GM12872 (cell line): Measurements from ENCODE around the gene ITPKA.

Source experiments
- TF ChIP-seq, protein P1 (sequence below): IDR thresholded peaks from 3 replicates; pipeline ENCODE4 v1.5.1; 2011; ENCODE audit warnings: low read depth, mild to moderate bottlenecking, low read length, moderate library complexity; ENCODE audit not compliant: insufficient read depth

The ITPKA gene

DNA sequence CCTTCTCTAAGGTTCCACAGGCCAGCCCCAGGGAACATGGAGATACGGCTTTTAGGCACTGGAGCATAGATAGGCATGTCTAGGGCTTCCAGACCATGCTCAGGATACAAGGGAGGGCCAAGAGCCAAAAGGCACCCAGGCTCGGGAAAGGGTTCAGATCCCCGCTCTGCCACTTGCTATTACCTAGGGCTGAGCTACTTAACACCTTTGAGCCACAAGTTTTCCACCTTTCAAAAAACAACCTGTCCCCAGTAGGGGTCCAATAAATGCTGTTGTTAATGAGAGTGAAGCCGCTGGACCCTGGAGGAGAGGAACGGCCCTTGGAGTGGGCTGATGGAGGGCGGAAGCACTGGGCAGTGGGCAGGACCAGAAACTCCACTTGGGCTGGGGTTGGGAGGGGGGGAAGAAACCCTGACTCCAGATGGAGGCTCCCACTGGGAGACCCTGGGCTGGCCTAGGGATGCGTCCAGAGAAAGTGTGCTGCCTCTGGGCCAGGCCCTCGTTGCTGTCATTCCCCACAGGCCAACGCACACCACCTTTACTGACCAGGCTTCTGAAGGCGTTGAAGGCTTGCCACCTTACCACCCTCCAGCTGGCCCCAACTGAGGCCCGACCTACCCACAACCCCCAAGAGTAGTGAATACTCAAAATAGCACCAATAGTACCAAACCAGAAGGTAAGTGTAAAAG lies 8.6 kb upstream of the ITPKA start:
- TF ChIP-seq, protein P1, sequence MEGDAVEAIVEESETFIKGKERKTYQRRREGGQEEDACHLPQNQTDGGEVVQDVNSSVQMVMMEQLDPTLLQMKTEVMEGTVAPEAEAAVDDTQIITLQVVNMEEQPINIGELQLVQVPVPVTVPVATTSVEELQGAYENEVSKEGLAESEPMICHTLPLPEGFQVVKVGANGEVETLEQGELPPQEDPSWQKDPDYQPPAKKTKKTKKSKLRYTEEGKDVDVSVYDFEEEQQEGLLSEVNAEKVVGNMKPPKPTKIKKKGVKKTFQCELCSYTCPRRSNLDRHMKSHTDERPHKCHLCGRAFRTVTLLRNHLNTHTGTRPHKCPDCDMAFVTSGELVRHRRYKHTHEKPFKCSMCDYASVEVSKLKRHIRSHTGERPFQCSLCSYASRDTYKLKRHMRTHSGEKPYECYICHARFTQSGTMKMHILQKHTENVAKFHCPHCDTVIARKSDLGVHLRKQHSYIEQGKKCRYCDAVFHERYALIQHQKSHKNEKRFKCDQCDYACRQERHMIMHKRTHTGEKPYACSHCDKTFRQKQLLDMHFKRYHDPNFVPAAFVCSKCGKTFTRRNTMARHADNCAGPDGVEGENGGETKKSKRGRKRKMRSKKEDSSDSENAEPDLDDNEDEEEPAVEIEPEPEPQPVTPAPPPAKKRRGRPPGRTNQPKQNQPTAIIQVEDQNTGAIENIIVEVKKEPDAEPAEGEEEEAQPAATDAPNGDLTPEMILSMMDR, result no peak

DNA sequence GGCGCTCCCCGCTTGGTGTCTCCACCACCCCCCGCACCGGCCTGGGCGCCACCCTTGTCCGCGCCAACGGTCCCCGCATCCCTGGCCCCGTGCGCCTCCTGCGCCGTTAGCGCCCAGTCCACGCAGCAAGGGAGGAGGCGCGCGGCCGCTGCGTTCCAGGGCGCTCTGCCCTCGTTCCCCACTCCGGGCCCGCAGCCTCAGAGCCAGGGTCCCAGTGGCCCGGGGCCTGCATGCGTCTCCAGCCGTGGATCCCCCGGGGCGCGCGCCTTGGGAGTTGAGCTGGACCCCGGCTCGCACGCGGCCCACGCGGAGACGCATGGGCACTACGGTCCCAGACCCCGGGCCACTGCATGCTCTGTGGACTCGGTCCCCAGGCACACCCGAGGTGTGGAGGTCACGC lies 7.4 kb upstream of the ITPKA start:
- TF ChIP-seq, protein P1, result no peak

DNA sequence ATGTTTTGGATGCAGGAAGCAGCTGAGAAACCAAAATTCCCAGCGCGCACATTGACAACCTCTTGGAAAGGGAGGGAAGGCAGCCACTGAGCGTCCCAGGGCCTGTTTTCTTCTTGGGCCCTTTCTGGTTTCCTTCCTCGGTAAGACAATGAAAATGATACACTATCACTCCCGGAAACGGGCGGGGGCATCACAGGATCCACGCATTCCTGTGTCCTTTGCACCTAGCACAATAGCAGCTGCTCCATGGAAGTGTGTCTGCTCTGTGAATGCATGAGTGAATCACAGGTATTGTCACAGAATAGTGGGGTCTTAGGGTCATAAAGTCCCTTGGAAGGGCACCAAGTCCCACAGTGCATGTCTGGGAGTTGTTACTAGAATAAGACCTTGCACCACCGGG lies 6.3 kb upstream of the ITPKA start:
- TF ChIP-seq, protein P1, result no peak

DNA sequence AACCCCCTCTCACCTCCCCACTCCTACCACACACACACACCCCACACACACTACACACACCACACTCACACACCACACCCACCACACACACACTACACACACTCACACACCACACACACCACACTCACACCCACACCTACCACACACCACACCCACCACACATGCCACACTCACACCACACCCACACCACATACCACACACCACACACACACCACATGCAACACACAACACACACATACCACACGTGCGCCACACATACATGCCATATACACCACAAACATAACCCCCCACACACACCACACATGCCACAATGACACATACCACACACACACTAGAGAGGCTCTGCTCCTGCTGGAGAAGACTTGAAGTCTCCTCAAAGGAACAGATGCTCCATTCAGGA lies 5.9 kb upstream of the ITPKA start:
- TF ChIP-seq, protein P1, result no peak

DNA sequence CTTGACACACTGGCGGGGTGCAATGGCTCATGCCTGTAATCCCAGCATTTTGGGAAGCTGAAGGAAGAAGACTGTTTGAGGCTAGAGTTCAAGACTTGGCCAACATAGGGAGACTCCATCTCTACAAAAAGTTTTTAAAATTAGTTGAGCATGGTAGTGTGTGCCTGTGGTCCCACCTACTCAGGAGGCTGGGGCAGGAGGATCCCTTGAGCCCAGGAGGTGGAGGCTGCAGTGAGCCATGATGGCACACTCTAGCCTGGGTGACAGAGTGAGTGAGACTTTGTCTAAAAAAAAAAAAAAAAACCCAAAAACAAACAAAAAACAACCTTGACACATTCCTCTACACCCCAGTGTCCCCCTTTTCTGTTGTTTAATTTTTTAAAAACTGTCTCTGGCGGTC lies 4.0 kb upstream of the ITPKA start:
- TF ChIP-seq, protein P1, result no peak

DNA sequence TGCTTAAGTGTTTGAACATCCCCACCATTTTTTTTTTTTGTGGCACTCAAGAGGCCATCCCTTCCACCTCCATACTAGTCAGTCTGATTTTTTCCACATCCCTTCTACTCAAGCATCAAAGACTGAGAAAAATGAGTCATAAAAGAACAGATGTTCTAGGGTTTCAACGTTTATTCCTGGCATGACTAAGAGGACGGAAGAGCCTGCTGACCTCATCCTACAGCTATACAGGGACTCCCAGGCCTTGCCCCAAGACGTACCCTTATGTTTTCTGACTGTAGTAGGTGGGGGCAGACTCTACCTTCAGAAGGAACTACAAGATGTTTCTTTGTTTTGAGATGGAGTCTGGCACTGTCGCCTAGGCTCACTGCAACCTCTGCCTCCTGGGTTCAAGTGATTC lies 3.3 kb upstream of the ITPKA start:
- TF ChIP-seq, protein P1, result no peak

DNA sequence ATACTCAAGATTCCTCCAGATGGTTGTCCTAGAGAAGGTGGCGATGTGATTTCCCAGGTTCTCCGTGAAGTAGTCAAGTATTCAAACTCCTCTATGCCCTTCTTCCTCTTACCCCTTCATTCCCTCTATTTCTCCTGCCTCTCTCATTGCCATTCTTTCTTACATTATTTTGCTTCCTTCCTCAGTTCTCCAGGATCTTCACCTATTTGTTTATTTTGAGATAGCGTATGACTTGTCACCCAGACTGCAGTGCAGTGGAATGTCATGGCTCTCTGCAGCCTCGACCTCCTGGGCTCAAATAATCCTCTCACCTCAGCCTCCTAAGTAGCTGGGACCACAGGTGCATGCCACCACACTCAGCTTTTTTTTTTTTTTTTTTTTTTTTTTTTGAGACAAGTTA lies 1.8 kb upstream of the ITPKA start:
- TF ChIP-seq, protein P1, result no peak
